Femur (tissue), 1 donor: ENCODE results near the gene HCN1.

ENCODE experiments used
- DNase-seq: peaks from one replicate; pipeline ENCODE4 v3.0.0-alpha.2; 2017

HCN1 gene

DNA sequence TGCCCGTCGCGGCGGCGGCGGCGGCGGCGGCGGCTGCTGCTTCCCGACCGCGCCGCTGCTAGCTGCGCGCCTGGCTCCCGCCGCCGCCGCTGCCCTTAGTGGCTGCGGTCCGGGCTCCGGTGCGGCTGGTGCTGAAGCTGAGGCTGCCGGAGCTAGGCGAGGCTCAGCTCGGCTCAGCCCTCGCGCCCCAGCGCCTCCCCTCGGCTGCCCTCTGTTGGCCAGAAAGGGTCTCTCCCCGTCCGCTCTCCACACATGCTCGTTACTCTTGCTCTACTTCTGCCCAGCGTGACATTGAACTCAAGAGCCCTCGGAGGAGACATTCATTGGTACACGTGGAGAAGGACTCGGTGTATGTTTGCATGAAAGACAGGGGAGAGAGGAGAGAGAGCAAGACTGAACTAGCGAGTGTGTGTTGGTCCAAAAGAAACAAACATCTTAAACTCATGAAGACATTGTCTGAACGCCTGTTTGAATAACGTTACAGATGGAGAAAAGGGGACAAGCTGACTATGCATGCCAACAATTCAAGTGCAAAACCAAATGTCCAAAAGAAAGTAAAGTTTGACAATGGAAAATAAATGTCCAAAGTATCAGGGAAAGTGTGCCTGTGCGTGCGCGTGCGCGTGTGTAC is at the start of gene HCN1:
HCN1 (minus strand) TSS at position 175 of the 631 bp plus-strand sequence.
- peak; percentile 86 for DNase-seq

GRCh38 chr5:45741110-45741509 is 44.9 kb upstream of the HCN1 start:
- no peak for DNase-seq

- DNase-seq = no peak
These were observed 41.0 kb upstream of the HCN1 start for GRCh38 chr5:45737153-45737552.

- no peak for DNase-seq
These were observed 29.4 kb upstream of the HCN1 start for GRCh38 chr5:45725537-45725936.

DNA sequence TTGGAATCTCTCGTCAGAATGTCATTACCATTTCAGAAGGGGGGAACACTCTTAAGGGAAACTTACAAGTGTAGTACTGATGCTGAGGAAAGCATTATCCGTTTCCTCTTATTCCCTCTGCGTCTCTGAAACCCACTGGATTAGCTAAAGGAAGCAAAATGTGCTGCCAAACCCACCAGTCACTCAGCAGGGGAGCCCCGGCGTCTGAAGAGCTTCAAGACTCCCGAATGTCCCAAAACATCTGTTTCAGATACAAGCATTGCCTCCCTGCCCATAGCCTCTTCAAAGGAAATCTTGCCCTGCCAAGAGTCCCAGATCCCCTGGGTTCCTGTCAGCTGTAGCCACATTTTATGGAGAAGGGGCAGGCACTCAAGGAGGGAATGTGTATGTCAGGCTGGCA is 1.0 kb upstream of the HCN1 start:
- DNase-seq = no peak

DNA sequence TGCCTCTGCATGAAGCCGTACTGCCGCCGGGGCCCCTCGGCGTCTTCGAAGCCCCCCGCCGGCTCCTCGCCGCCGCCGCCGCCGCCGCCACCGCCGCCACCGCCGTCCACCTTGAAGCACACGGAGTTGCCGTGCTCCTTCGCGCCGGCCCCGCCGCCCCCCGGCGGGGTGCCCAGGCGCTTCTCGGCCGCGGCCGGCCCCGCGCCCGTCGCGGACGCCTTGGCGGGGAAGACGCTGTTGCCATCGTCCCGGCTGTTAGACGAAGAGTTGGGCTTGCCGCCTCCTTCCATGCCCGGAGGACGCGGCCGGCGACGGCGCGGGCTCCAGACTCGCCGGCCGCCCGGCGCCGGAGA is 400 bp downstream of the HCN1 start:
- DNase-seq = no peak

- no peak for DNase-seq
These were observed 993 bp downstream of the HCN1 start for GRCh38 chr5:45694971-45695803.

- DNase-seq = no peak
These were observed 1.8 kb downstream of the HCN1 start for GRCh38 chr5:45694255-45694814.

DNA sequence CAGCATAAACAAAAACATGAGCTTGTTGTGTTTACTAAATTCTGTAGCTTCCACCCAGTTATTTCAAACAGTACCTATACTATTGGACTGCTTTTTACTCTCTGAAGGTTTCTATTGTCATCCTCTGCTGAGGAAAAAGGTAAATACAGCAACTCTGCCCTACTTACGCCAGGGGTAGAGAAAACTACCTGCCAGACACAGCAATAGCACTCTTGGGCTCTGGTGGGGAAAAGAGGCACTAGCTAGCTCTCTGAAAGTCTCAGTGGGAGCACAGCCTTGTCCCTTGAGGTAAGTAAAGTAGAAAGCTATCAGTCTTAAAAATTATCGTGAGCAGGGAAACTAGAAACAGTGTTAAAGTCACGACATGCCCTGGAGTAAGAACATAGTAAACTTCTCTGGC is 3.7 kb downstream of the HCN1 start:
- DNase-seq = no peak

DNA sequence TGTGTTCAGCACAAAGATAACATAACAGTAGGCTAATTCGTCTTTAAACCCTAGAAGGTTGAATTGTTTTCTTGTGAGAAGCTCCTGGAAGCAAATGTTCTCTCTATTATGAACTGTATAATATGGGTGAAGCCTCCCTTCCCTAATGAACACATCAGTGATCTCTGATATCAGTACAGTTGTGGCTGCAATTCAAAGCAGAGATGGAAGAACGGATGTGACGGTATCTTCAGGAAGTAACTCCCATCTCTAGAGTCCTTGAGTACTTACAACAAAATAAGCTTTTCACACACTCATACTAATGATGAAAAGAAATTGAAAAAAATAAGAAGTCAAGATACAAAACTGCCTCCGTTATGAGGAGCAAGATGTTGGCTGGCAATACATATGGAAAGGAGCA is 4.5 kb downstream of the HCN1 start:
- no peak for DNase-seq

- no peak for DNase-seq
These were observed 8.5 kb downstream of the HCN1 start for GRCh38 chr5:45687701-45688100.

DNA sequence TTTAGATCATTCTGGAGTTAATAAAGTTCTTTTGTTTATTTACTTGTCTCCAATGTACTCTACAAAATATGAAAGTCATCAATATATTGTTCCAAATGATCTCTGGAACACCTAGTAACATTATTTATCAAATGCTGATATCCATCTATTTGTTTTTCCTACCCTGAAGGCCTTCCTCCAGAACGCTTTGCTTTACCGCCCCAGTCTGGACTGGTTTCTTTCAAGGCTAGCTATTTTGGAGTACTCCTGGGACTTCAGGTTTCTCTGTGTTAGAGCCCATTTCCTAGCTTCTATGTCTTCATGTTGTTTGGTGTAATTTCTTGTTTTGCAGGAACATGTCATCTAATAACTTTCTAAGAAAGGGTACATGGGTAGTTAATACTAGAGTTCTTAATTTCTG is 9.6 kb downstream of the HCN1 start:
- DNase-seq = no peak

DNA sequence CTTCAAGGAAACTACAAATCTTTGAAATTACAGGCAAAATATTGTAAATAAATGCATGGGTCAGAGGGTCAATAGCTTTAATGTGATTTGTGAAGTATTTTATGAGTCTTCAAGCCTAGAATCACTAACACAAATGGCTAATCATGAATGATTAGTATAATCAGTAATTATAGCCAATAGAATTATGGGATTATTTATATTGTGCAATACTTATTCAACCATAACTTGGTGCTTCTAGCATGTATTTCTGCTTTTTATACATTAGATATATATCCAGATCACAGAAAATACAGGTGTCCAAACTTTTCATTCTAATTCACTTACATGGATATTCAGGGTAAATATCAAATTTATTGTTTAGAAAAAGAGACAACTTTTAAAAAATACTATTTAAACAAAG is 12.1 kb downstream of the HCN1 start:
- DNase-seq = no peak

DNA sequence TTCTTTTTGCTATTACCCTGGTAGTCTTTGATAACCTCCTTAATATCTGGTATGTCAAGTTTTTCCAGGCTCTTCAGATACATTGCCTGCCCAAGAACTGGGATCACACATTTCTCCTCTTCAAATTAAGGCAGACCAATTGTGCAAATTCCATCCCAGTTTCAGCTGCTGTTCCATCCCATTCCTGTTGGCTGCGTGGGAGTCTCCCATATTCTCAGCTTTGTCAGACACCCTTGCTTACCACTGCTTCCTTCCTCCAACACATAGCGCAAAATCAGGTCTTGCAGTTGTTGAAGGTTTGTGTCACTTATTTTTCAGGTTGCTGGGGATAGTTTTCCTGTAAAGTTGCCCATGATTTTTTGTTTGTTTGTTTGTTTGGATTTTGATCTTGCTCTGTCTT is 15.2 kb downstream of the HCN1 start:
- no peak for DNase-seq

DNA sequence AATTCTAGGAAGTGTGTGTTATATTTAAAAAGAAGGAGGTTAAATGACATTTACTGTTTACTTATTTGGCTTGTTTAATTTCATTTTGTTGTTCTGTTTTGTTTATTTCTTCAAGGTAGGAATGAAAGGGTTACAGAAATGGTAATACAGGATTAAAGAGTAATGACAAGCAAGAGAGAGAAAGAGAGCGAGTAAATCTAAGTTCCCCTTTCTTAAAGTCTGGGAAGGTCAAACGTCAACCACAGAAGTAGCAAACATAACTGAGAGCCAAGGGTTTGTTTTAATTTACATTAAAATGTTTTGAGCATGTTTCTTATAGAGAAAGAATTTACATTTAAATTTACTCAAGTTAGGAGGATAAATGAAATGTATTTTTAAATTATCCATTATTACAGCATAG is 18.7 kb downstream of the HCN1 start:
- no peak for DNase-seq

GRCh38 chr5:45672271-45672670 is 23.9 kb downstream of the HCN1 start:
- no peak for DNase-seq

- no peak for DNase-seq
These were observed 47.4 kb downstream of the HCN1 start for GRCh38 chr5:45648744-45649143.

GRCh38 chr5:45643056-45643455 is 53.1 kb downstream of the HCN1 start:
- no peak for DNase-seq

- no peak for DNase-seq
These were observed 53.8 kb downstream of the HCN1 start for GRCh38 chr5:45642370-45642769.

- no peak for DNase-seq
These were observed 57.1 kb downstream of the HCN1 start for GRCh38 chr5:45639040-45639439.

- DNase-seq = no peak
These were observed 69.0 kb downstream of the HCN1 start for GRCh38 chr5:45627076-45627656.

GRCh38 chr5:45623832-45624231 is 72.3 kb downstream of the HCN1 start:
- no peak for DNase-seq

GRCh38 chr5:45622365-45622764 is 73.8 kb downstream of the HCN1 start:
- no peak for DNase-seq

DNA sequence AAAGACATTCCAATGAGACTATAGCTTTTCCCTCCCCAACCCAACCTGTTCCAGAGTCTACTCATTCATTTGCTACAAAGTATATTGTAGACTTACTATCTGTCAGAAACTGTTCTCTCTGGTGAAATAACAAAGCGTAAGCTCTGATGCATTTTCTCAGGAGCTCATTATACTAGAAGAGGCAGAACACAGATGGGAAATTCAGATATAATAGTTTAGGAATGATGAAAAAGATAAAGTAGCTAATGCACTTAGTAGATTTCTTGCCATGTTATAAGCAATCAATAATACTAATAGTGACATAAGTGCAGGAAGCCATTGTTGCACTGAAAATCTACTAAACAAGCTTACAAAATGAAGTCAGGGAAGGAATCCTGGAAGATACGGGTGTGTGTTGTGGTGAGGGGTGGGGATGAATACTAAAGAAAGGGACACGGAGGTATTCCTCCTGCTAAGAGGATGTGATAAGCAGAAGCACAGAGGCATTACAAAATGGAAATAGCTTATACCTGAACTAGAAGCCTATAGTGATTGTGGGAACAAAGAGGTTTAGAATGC is 78.2 kb downstream of the HCN1 start:
- no peak for DNase-seq
